Tongue (tissue), 2 donors: ENCODE results near the gene HEYL. TPM values are rescaled to one million over a fixed set of nuclear protein-coding genes. Genes with fewer than 3 reads are reported as not detected.

Source experiments
- DNase-seq: peaks from one replicate; pipeline ENCODE4 v3.0.0-alpha.2; 2015
- total RNA-seq: library from RNA; depleted of rRNA; stranded (reverse); fragments of >200 nt; gene quantifications from one replicate; pipeline ENCODE4 v1.2.3, GENCODE V29; 2014

HEYL gene
- total RNA-seq, result 12.4 TPM

DNA sequence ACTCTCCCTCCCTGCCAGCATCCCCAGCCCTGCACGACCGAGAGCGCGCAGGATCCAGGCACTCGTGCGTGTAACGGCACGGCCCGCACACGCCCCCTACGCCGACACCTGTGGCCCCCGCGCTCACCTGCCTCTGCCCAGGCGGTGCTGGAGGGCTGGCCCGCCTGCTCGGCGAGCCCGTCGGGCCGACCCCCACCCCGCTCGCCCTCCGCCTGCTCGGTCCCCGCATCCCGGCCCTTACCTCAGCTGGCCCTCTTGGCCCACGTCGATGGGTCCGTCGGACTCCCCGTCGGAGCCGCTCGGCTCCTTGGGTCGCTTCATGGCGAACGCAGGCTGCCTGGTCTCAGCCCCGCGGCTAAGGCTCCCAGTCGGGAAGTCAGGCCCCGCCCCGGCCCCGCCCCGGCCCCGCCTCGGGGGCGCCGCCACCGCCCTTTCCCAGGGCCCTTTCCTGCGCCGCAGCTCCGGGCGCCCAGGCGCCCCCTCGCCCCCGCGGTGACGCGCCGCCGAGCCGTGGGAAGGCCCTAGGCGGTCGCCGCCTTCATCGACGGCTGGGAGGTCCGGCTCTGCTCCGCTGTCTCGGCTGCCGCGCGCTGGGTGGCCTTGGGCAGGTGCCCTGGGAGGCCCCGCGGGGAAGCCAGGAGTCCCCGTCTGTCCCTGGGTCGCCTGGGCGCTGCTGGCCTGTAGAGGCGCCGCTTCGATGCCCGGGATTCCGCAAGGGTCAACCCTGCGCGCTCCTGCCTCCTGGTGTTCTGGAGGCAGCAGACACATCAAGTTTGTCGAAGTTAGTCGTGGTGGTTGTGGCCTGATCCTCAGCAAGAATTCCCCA is at the start of gene HEYL:
TSS of gene HEYL (minus strand) at position 339 of the 826 bp plus-strand sequence. CDS start at position 321, 18 bp downstream.
- DNase-seq, result peak; percentile 87

DNA sequence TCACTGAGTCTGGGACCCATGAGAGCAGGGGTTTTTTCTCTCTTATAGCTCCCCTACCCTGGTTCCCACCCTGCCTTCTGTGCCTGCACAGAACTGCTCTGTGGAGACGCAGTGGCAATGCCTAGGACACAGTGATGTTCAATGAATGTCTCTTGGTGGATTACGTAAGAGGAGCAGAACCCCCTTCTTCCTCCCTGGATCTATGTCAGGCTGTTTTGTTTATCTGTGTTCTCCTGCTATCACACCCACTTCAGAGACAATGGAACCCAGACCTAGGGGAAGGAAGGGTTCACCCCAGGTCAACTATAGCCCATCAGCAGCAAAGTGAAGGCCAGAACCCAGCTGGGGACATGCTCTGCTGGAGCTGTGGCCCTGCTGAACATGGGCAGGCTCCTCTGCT is 49.8 kb upstream of the HEYL start:
- no peak for DNase-seq

DNA sequence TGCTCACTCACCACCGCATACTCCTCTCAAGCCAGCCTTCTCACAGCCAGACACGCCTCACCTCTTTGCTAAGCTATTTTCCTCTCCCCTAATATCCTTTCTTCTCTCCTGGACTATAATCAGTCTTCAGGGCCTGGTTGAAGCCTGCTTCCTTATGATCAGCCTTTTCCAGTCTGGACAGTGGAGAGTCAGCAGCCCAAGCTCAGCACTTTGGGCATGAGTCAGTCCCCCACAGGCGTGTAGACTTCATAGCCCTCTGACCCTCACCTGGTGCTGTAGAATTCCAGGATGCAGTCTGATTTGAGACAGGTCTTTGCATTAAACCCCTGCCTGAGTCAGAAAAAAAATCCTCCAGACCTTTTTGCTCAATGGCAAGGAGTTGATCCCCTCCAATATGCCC is 49.3 kb upstream of the HEYL start:
- DNase-seq, result no peak

DNA sequence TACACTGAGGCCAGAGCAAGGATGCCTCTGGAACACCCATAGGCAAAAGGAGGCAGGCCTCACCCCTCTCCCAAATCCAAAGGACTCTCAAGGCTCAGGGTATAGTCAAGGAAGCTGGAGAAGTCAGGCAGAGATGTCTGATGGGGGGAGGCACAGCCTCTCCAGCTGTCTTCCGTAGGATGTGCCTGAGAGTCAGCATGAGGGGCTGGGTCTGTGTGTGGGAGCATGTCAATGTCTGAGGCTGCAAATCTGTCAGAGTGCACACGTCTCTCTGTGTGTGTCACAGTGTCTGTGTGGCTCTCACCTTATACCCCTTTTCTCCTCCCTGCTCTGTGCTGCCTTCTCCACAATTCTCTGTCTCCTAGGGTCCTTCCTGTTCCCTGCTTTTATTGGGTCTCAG is 47.8 kb upstream of the HEYL start:
- no peak for DNase-seq

DNA sequence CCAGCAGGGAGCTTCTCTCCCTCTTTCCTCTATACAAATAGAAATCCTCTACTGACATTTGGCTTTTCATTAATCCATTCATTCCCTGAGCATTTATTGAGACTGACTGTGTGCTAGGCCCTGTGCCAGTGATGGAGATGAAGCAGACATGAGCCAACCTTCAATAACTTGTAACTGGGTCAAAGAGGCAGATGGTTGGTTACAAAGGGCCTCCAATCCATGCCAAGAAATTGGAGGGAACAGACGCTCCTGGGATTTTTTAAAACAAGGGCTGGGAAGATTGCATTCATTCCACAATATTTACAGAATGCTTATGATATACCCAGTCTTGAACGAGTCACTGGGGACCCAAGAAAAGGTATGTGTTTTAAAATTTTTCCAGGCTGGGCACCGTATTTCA is 45.6 kb upstream of the HEYL start:
- no peak for DNase-seq

DNA sequence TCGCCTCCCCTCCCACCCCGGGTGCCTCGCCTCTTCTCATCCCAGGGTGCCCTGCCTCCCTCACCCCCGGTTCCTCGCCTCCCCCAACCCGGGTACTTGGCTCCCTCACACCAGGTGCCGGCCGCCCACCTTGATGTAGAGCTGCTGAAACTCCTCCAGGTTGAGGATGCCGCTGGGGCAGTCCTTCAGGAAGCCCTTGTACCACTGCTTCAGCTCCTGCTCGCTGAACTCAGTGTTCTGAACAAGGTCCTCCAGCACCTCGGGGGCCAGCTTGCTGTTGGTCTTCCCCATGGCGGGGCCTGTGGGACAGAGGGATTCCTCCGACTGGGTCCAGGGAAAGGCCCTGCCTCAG is 44.8 kb upstream of the HEYL start:
- no peak for DNase-seq

DNA sequence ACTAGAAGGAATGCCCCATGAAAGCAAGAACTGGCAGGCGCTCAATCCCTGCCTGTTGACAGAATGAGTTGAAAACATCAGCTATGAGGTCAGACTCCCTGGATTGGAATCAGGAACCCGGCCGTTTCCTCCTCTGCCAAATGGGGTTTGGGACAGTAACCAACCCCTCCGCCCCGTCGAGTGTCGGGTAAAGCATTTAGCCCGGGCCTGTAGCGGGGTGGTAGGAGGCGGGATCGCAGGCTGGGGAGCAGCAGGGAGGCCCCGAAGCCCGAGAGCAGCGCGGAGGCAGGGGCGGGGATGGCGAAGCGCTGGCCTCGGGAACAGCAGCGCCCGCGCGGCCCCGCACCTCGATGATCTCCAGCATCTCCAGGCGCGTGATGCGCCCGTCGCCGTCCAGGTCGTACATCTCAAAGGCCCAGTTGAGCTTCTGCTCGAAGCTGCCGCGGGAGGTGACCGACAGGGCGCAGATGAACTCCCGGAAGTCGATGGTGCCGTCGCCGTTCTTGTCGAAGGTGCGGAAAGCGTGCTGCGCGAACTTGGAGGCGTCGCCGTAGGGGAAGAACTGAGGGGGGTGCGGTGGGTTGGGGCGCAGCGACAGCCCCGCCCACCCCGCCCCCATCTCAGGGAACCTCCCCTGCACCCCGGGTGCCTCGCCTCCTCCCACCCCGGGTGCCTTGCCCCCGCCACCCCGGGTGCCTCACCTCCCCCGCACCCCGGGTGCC is 44.3 kb upstream of the HEYL start:
- DNase-seq, result no peak

DNA sequence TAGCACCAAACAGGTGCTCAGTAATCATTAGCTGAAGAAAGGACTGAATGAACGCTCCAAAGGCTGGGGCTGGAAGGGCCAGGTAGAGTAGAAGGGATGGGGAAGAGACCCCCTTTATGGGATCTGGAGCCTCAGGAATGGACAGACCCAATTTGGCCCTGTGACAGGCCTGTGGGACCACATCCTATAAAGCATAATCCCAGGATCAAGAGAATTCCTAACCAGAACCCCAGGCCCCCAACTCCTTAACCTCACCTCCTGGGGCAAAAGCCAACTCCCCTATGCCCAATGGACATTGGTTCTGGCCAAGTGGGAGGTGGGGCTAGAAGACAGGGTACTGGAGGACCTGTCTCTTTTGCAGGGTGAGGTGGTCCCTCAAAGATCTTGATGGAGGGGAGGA is 42.6 kb upstream of the HEYL start:
- no peak for DNase-seq

DNA sequence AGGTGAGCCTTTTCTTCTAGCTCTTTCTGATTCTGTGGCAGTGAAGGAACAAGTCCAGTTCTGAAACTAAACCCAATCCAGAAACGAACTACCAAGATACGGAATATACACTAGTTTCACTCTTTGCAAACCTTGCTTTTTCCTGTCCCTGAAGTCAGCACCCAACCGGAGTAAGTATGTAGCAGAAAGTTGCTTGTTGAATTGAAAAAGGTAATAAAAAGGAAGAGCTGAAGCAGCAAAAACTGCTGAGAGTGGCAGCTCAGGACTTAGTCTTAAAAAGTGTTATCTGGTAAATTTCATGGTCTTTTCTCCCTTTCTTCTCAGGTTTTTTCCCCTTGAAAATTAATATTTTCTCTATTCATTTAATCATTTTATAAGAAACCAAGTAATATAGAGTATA is 41.9 kb upstream of the HEYL start:
- no peak for DNase-seq

DNA sequence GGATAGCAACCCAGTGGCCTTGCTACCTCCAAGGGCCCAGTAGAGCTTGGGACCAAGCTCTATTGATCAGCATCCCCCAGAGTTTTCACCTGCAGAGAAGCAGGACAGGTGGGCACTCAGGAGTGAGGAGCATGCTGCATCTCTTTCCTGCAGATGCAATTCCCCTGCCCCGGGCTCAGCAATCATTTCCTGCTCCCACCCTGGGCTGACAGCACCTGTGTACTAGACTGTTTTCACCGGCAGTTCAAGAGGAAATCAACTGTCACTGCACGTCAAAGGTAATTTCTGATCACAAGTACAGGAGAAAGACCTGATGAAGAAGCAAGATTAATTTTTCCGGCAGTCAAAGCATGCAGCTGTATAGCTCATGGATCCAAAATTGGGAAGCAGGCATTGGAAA is 41.3 kb upstream of the HEYL start:
- no peak for DNase-seq

DNA sequence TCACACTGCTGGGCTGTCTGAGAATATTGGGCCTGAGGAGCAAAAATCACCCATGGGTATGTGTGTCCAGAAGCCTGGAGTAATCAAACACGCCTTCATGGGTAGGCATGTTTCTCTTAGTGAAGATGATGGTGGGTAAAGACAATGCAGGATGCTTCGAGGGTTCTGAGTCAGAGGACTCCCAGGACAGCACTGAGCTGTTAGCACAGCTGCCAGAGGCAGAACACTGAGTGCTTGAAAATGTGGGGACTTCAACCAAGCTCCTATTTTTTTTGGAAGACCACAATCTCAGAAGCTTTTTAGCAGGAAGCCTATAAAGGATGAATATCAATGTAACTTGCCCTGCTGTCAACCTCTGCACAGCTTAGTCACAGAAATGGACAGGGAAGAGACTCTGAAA is 40.4 kb upstream of the HEYL start:
- DNase-seq, result no peak

DNA sequence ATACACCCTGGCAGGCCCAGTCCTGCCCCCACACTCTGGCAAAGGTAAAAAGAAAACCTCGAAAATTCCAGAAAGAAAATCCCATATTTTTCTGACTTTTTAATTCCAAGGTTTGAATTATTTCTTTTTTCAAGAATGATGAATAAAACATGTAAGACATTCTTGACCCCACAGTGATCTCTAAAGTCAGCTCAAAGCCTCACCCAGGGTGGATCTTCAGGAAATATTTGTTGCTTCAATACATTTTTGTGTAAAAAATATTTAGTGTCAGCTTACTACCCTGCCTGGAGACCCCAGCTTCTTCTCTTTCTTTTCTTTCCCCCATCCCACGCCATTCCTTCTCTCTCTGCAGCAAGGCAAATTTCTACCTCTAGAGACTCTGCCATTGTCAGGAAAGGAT is 39.4 kb upstream of the HEYL start:
- no peak for DNase-seq

DNA sequence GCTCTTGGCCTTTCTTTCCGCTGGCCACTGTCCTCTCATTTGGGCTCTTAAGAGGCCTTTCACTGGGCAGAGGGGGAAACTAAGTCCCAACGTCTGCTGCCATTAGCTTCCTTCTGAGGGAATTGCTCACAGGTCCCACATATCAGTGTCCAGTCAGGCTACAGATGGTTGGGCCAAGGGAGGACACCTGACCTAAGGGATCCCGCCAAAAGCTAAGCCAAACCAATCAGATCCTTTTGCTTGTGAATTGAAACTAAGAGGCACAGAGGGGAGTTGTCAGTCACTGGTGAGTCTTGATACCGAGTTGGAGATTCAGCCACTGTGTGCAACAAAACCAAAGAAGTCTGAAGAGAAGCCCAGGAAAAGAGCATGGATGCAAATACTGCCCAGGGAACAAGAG is 38.2 kb upstream of the HEYL start:
- DNase-seq, result no peak

DNA sequence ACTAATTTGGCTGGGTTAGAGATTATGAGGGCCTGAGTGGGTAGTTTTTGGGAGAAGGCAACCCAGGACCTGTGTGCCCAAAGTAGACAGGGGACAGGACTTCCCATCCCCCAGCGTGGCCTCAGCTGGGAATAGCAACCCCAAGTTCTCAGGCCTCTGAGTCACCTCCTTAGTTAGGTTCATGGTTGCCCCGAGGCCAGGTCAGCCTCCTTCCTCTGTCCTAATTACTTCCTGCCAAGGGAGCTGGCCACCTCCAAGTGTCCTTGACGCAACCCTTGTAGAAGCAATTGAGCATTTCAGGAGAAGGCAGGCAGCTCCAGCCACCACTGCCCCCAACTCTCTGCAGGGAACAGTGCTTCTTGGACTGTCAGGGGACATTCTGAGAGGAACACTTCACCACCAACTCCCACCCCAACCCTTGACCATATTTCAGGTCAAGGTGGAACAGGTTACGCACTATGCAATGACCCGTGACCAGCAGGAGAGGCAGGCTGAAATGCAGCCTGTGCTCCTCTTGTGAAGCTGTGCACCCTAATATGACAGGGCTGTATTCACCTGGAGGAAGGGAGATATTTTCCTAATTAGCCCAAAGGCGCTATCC is 37.6 kb upstream of the HEYL start:
- DNase-seq, result no peak

DNA sequence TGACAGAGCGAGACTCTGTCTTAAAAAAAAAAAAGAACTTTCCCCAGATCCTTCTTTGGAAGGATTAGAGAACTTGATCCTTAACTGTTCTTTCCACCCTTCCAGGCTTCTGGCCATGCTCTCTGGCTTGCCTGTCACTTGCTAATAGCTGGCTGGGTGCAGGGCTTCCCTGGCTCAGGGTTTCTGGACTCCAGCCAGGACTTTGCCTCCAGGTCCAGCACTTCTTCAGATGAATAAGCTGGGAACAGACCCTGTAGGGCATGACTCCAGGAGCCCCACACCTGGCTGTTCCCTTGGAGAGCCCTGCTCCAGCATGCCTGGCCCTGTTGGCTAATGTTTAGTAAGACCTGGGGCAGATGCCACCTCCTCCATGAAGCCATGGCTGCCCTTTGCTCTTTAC is 35.8 kb upstream of the HEYL start:
- no peak for DNase-seq

DNA sequence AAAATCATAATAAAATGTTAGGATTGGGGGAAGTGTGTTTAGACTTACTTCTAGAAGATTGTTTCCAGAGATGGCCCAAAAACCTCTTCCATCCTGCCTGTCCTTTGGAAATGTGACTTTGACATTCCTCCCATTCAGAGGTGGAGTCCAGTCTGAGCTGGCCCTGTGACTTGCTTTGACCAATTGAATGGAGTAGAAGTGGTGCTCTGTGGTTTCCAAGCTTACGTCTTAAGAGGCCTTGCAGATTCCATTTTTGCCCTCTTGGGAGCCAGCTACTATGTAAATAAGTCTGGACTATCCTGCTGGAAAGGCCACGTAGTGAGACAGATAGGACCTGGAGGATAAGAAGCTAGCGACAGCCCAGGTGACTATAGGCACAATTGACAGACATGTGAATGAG is 33.8 kb upstream of the HEYL start:
- no peak for DNase-seq

DNA sequence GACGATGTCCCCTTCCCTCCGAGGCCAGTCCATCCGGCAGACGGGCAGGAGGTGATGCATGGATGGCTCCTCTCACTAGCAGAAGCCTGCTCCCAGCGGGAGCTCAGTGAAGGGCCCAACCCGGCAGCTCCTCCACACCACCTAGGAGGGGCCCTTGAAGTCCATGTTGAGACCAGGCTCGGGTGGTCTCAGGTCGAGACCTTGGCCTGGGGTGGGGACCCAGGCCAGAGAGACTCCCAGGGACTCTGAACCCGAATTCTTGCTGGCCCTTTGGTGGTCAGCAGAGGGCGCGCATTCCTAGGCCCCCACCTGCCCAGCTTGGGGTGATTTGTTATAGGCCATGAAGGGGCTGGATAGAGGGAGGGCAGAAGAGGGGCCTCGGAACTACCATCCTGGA is 33.1 kb upstream of the HEYL start:
- no peak for DNase-seq

DNA sequence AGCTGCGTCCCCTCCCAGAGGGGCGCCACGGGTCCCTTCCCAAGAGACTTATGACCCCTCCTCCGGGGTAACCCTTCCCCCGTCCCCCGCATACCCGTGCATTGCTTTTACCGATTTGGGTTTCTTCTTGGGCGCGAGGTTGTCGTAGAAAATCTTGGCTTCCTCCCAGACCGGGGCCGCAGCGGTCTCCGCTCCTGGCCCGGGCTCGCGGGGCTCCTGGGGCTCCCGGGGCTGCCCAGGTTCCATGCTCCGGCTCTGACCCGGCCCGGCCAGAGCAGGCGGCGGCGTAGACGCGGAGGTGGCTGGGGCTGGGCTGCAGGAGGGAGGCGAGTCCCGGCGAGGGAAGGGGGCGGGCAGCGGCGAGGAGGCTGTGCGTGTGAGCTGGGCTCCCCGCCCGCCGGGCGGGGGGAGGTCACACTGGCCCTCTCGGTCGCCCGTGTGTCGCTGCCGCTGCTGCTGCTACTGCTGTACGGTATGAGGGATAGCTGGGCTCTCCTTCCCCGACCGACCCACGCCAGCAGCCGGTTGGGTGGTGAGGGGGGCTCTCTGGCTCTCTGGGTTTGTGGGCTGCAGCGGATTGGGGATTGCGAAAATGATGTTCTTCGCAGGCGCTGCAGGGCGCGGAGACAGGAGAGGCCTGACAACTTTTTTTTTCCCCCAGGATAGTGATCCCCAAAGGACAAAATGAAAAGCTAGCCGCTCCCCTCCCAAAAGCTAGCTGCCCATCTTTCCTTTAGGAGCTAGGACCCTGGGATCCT is 32.5 kb upstream of the HEYL start, which contains the start of gene NT5C1A:
TSS of gene NT5C1A (minus strand) at position 315 of the 758 bp plus-strand sequence. CDS start at position 246, 69 bp downstream.
- DNase-seq, result peak; percentile 63

DNA sequence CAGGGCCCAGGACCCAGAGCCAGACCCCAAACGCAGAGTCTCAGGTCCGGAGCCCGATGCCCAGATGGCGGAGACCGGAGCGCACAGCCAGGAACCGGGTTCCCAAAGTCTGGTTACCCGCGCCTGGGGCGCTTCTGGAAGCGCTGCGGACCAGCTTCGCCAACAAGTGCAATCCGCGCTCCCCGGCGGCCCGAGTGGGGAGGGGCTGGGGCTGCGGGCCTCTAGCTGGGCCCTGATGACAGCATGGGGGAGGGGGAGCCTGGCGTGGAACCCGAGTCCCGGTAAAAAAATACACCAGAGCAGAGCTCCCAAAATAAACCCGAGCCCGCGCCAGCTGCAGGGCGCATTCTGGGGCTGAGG is 32.0 kb upstream of the HEYL start:
- peak; percentile 81 for DNase-seq

DNA sequence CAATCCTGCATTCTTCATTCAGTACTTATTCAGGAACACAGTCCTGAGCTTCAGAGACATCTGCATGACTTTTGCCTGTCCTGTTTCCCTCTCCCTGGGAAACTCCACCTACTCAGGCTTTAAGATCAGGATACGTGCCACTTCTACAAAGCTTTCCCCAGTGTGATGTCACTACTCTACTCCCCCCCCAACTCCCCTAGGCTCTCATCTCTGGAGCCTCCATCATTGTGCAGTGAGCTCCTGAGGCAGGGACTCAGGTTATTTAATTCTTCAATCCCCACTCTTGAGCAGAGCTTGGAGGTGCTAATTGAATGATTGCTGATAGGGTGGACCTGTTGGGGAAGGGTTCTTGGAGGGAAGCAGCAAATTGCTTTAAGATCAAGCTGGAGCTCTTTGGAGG is 31.2 kb upstream of the HEYL start:
- DNase-seq, result no peak

DNA sequence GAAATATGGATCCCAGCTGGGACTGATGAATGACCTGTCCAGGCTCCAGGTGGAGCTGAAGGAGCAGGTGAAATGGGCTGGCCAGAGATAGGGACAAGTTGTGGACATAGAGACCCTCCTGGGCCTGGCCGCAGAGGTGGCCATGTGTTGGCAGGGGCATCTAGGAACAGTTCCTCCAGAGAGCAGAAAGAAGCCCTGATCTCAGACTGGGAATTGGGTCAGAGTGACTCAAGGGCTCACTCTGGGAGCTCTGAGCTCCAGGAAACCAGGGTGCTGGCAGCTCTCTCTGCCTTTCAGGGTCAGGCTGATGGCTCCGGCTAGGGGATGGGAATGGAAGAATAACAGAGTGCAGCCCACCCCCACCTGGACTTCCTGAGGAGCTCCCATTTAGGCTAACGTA is 29.5 kb upstream of the HEYL start:
- no peak for DNase-seq

DNA sequence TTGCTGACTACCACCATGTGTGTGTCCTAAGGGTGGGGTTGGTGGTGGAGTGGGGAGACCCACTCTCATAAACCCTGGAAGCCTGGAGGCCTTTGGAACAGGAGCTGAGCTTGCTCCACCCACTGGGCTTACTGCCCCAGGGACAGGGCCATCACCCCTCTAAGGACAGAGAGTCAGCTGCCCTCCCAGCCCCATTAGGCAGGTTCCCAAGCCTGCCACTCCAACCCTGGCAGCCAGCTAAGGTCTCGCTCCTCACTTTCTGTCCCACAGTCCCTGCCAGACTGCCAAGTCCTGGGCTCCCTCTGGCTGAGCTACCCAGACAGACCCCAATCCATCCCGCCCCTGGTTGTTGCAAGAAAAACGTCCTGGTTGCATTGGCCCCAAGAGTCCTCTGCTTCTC is 28.7 kb upstream of the HEYL start:
- no peak for DNase-seq

DNA sequence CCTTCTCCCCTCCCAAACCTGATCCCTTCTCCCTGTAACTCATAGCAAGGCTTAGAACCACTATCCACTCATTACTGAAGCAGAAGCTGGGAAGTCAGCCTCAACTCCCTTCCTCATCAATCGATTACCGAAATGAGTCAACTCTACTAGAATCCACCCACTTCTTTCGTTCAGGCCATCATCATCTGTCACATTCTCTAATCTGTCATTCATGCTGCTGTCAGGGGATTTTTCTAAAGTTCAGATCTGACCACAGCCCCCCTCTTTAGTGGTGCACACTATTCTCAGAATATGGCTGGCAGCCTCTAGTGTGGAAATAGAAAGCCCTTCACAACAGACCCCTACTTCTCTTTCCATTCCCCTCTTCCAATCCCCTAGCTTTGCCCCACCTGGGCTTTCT is 27.3 kb upstream of the HEYL start:
- DNase-seq, result no peak
